GM12892 (cell line): ENCODE data around the gene ROCK2.

Experiments used
- DNase-seq: peaks from one replicate; pipeline ENCODE4 v3.0.0; 2011; ENCODE audit not compliant: insufficient read length
- FAIRE-seq: peaks from 2 replicates; lab custom pipeline; 2011; peaks lifted over from hg19 to GRCh38; lab: Jason Lieb, UNC
- POLR2A ChIP-seq: IDR thresholded peaks from 2 replicates; pipeline ENCODE4 v1.6.1; 2011; ENCODE audit warnings: low read depth, low read length, control low read depth
- POLR2AphosphoS5 ChIP-seq: IDR thresholded peaks from 2 replicates; pipeline ENCODE4 v1.6.1; 2011; ENCODE audit warnings: low read depth, low read length, control low read depth
- TAF1 ChIP-seq: IDR thresholded peaks from 2 replicates; pipeline ENCODE4 v1.6.1; 2011; ENCODE audit warnings: low read depth, mild to moderate bottlenecking, control low read depth, low read length, borderline replicate concordance

ROCK2 gene

DNA sequence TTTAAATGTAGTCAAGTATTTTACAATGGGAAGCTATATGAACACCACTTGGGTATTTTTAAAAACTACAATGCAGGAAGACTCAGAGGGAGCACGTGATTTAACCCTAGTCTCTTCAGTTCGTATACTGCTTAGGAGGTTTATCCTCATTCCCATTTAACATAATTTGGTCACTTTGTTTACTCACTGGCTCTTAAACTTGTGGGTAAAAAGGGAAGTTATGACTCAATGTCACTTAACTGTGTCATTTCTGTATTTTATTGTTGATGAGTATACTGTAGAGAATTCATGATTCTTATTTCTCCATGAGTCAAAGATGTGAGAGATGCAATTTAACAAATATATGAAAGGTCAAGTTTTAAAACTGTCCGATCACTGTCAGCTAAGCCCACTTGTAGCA, 141.0 kb downstream of the ROCK2 start:
- no peak for TF ChIP-seq POLR2AphosphoS5
- TF ChIP-seq POLR2A = no peak
- no peak for TF ChIP-seq TAF1
- DNase-seq (no peak), FAIRE-seq (peak; percentile 51)

DNA sequence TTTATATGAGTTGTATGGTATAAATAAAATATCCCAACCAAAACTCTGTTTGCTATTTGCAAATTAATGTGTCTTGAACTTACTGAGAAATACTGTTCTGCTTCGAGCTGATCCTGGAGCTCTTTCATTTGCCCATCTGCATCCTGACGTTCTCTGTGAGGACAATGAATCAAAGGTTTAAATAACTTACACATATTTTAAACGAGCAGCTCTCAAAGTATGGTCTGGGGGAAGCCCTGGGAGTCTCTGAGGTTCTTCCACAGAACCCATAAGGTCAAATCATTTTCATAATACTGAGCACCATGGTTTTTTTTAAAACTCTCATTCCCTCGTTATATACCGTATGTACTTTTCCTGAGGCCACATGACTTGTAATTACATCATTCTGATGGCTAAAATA, 142.5 kb downstream of the ROCK2 start:
- no peak for FAIRE-seq
- no peak for TF ChIP-seq POLR2A
- no peak for TF ChIP-seq TAF1
- TF ChIP-seq POLR2AphosphoS5 = no peak

GRCh38 chr2:11200651-11201050, 143.8 kb downstream of the ROCK2 start:
- no peak for FAIRE-seq
- TF ChIP-seq POLR2AphosphoS5 (no peak), POLR2A (no peak), TAF1 (no peak)

More for the DNA sequence above, 142.5 kb downstream of the ROCK2 start:
- no peak for DNase-seq

GRCh38 chr2:11196246-11196645, 148.2 kb downstream of the ROCK2 start:
- no peak for DNase-seq
- TF ChIP-seq TAF1 (no peak), POLR2AphosphoS5 (no peak), POLR2A (no peak)
- FAIRE-seq = no peak

More at GRCh38 chr2:11200651-11201050, 143.8 kb downstream of the ROCK2 start:
- DNase-seq = no peak

- FAIRE-seq (no peak), DNase-seq (no peak)
- TF ChIP-seq POLR2A (no peak), POLR2AphosphoS5 (no peak), TAF1 (no peak)
Measured at GRCh38 chr2:11187731-11188130, 156.7 kb downstream of the ROCK2 start.

- DNase-seq = no peak
- no peak for TF ChIP-seq TAF1
- no peak for FAIRE-seq
Measured at GRCh38 chr2:11187083-11187619, 157.3 kb downstream of the ROCK2 start.

DNA sequence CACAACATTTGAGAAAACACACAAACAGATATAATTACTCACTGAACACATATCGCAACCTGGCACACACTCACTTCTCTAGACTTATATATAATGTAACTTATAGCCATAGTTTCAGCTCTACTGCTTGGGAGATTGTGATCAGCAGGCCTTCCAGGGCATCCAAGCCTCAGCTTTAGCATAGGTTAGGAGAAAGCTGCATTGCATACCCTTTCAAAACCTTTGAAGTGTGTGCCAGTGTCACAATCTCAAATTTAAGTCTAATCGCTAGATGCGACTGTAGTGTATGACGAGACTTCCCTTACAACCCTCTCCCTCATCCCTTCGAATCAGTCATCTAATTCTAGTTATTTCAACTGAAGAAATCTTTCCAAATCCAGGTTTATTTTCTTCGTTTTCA, 158.3 kb downstream of the ROCK2 start:
- TF ChIP-seq POLR2AphosphoS5 = no peak
- TF ChIP-seq TAF1 = no peak
- TF ChIP-seq POLR2A = no peak
- DNase-seq = no peak
- no peak for FAIRE-seq

- TF ChIP-seq POLR2A (no peak), TAF1 (no peak), POLR2AphosphoS5 (no peak)
- FAIRE-seq = no peak
- no peak for DNase-seq
Measured at GRCh38 chr2:11182951-11183350, 161.5 kb downstream of the ROCK2 start.

DNA sequence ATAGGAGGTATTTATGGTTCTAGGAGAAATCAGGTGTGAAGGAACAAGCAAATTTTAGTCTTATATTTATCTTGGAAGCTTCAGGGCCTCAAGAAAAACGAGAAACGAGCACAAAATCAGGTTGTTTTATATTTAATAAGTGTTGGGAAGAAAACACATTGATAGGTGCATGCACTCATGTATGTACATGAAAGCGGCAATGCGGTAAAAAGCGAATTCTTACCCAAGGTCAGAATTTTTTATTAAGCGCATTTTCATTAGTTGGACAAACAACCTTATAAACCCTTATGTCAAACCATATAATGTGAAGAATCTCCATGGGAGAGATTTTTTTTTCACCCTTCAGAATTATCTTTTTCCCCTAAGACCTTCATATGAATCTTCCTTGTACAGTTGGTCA, 163.8 kb downstream of the ROCK2 start:
- FAIRE-seq (no peak), DNase-seq (no peak)
- TF ChIP-seq POLR2AphosphoS5 (no peak), TAF1 (no peak), POLR2A (no peak)

- TF ChIP-seq POLR2AphosphoS5 (no peak), TAF1 (no peak), POLR2A (no peak)
- no peak for FAIRE-seq
- no peak for DNase-seq
Measured at GRCh38 chr2:11179899-11180298, 164.5 kb downstream of the ROCK2 start.

DNA sequence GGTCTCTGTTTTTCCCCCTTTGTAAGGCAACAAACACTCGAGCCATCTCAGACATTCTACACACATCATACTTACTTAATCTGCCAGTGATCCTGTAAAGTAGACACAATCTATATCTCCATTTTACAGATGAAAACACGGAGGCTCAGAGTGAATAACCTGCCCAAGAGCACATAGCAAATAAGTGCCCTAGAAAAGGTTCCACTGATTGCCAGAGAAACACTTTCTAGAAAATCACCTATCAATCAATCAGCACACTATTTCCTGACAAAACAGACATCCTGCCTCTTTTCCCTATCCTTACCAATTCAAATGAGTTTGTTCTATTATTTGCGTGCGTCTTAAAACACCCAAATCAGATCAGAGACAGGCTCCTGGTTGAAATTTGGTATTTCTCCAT, 165.2 kb downstream of the ROCK2 start:
- DNase-seq (no peak), FAIRE-seq (no peak)
- TF ChIP-seq TAF1 = no peak
- no peak for TF ChIP-seq POLR2AphosphoS5
- no peak for TF ChIP-seq POLR2A

DNA sequence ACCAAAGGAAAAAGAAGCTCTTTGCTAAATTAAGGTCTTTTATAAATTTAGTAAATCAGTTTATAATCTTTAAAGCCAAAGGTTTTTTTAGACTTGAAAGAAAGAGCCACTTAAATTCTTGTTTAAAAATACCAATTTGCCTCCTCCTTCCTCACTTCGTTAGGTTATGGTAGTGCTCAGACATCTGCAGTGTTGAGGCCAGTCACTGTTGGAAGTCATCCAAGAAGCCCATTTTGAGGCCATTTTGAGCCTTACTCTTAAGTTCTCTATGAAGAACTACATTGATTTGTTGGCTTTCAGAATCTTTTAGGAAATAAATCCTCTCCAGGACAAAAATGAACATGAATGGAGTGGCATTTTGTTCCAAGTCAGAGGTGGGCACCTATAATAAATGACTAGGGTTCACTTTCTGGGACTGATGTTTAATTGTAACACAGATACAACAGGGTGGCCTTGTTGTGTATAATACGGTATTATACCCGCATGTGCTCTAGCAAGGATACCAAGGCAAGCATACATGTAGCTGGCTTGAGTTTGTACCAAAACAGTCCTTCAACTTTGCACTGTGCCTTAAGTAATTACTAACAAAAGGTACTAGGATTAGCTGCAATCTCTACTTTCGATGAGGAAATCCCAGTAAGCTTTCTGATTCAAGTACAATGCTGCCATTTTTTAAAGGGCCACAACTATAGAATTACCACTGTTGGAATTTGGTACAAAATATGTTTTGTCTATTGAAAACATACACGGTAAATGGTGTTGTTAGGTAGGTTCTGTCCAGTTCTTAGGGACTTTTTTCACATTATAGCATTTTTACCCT, 166.4 kb downstream of the ROCK2 start:
- FAIRE-seq (no peak), DNase-seq (no peak)
- TF ChIP-seq TAF1 = no peak
- no peak for TF ChIP-seq POLR2A
- TF ChIP-seq POLR2AphosphoS5 = no peak
